Activated T-cell treated with anti-CD3 and anti-CD28 coated beads, Interleukin-2, amount 50 U/mL, for 4 hours (primary cell): ENCODE data around the gene PTPRU. TPM values are rescaled to one million over a fixed set of nuclear protein-coding genes. Genes with fewer than 3 reads are reported as not detected.
A peak's percentile ranks its signal among the peaks of the same experiment; 100 is the strongest.

Experiments
- ATAC-seq, 2 donors: fragments of 200-7000 bp; cut with Tn5 transposase; one replicate each; pipeline ENCODE4 v1.10.0; 2021
- DNase-seq: peaks from one replicate; pipeline ENCODE4 v3.0.0-alpha.2; 2020
- H3K27me3 Mint-ChIP-seq: one replicate; pipeline ENCODE4 v1.8.0; 2021; ENCODE audit warnings: low read depth, mixed read lengths
- H3K36me3 Mint-ChIP-seq: one replicate; pipeline ENCODE4 v1.8.0; 2022; ENCODE audit warnings: mixed read lengths; ENCODE audit not compliant: insufficient read depth
- H3K4me1 Mint-ChIP-seq: one replicate; pipeline ENCODE4 v1.8.0; 2021; ENCODE audit warnings: low read depth, mixed read lengths
- H3K4me3 Mint-ChIP-seq: one replicate; pipeline ENCODE4 v1.8.0; 2021; ENCODE audit warnings: mild to moderate bottlenecking, moderate library complexity, mixed read lengths
- H3K9me3 Mint-ChIP-seq: one replicate; pipeline ENCODE4 v1.8.0; 2021; ENCODE audit warnings: mixed read lengths
- total RNA-seq, 3 donors: library from RNA; stranded (reverse); gene quantifications; one replicate each; pipeline ENCODE4 v1.2.1, GENCODE V29; 2021

PTPRU gene
- total RNA-seq, 3 donors from 2014 or later: 0.19 to 0.78 (median 0.32) TPM

DNA sequence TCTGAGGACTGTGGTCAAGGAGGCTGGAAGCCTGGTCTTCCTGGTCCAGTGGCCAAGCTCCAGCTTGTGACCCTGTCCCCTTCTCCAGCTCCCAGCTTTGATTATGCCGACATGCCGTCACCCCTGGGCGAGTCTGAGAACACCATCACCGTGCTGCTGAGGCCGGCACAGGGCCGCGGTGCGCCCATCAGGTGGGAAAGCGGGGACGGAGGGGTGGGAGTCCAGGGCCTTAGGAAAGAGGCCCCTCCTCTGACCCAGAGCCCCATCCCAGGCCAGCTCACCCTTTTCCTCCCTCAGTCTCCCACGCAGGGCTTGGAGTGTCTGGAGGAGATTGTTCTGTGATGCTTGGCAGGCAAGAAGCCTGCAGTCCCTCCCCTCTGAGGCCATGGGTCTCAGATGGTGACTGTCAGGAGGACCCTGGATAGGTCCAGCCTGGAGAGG, 43.6 kb downstream of the PTPRU start:
- H3K4me3 Mint-ChIP-seq: no peak overlapping the region
- ATAC-seq (no peak), DNase-seq (no peak)
- H3K9me3 Mint-ChIP-seq: no peaks in the 10 kb centered on the region
- H3K27me3 Mint-ChIP-seq: peaks cover 4% of the 10 kb centered on the region
- H3K4me1 Mint-ChIP-seq: peaks cover 3% of the 10 kb centered on the region
- H3K36me3 Mint-ChIP-seq: no peaks in the 10 kb centered on the region

- Mint-ChIP-seq H3K4me3 (no peak overlapping the region), H3K9me3 (no peaks in the 10 kb centered on the region), H3K27me3 (peaks cover 4% of the 10 kb centered on the region), H3K4me1 (peaks cover 3% of the 10 kb centered on the region), H3K36me3 (no peaks in the 10 kb centered on the region)
- DNase-seq (no peak), ATAC-seq (no peak)
Observed at GRCh38 chr1:29280409-29281131, 44.2 kb downstream of the PTPRU start.

DNA sequence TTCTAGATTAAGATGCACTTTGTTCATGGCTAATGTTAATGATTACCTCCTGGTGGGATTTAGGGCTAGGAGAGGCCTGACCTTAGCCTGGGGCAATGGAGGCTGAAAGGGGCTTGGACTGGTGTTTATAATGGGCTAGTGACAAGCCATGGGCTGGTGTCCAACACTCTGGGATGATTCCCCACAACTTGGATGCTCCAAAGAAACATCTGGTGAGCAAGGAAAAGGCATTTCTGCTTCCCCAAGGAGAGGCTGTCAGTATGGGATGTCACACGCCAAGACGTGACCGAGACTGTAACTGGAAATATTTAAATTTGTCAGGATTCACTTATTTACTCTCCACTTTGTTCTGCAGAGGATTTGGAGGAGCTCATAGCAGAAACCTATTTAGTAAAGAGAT, 45.2 kb downstream of the PTPRU start:
- Mint-ChIP-seq H3K36me3 (no peaks in the 10 kb centered on the region), H3K9me3 (no peaks in the 10 kb centered on the region), H3K27me3 (peaks cover 4% of the 10 kb centered on the region), H3K4me1 (peaks cover 3% of the 10 kb centered on the region), H3K4me3 (no peak overlapping the region)
- ATAC-seq: no peak
- DNase-seq: no peak

- Mint-ChIP-seq H3K27me3 (peaks cover 4% of the 10 kb centered on the region), H3K9me3 (no peaks in the 10 kb centered on the region), H3K4me3 (no peak overlapping the region), H3K4me1 (peaks cover 3% of the 10 kb centered on the region), H3K36me3 (no peaks in the 10 kb centered on the region)
- no peak for ATAC-seq
- DNase-seq: no peak
Observed at GRCh38 chr1:29282135-29282923, 46.0 kb downstream of the PTPRU start.

- ATAC-seq: peak; percentile 49 to 57
- peak overlapping the region; percentile 50 for H3K4me3 Mint-ChIP-seq
- DNase-seq: no peak
- H3K27me3 Mint-ChIP-seq: peaks cover 4% of the 10 kb centered on the region
- no peaks in the 10 kb centered on the region for H3K36me3 Mint-ChIP-seq
- no peaks in the 10 kb centered on the region for H3K9me3 Mint-ChIP-seq
- peaks cover 3% of the 10 kb centered on the region for H3K4me1 Mint-ChIP-seq
Observed at GRCh38 chr1:29282924-29283803, 46.8 kb downstream of the PTPRU start.

DNA sequence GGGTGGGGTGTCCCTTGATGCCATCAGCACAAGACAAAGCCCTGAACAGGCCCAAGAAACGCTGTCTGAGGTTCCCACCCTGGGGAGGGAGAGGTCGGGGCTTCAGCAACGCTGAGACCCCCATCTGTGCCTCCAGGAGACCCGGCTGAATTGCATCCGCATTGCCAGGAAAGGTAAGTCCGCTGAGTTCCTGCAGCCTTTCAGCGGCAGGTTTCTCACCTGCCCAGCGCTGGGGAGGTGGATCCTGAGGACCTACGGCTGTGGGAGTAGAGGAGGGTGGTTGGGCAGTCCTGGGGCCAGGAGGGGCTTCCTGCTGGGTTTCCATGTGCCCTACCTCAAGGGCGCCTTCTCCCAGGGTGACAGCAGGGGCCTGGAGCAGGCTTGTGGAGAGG, 47.5 kb downstream of the PTPRU start:
- H3K27me3 Mint-ChIP-seq: peaks cover 4% of the 10 kb centered on the region
- ATAC-seq: no peak
- H3K36me3 Mint-ChIP-seq: no peaks in the 10 kb centered on the region
- H3K9me3 Mint-ChIP-seq: no peaks in the 10 kb centered on the region
- no peak for DNase-seq
- H3K4me3 Mint-ChIP-seq: peak overlapping the region; percentile 50
- H3K4me1 Mint-ChIP-seq: peaks cover 3% of the 10 kb centered on the region

GRCh38 chr1:29284286-29284960, 48.1 kb downstream of the PTPRU start:
- Mint-ChIP-seq H3K4me3 (no peak overlapping the region), H3K27me3 (peaks cover 4% of the 10 kb centered on the region), H3K4me1 (peaks cover 3% of the 10 kb centered on the region), H3K9me3 (no peaks in the 10 kb centered on the region), H3K36me3 (no peaks in the 10 kb centered on the region)
- DNase-seq (no peak), ATAC-seq (no peak)

DNA sequence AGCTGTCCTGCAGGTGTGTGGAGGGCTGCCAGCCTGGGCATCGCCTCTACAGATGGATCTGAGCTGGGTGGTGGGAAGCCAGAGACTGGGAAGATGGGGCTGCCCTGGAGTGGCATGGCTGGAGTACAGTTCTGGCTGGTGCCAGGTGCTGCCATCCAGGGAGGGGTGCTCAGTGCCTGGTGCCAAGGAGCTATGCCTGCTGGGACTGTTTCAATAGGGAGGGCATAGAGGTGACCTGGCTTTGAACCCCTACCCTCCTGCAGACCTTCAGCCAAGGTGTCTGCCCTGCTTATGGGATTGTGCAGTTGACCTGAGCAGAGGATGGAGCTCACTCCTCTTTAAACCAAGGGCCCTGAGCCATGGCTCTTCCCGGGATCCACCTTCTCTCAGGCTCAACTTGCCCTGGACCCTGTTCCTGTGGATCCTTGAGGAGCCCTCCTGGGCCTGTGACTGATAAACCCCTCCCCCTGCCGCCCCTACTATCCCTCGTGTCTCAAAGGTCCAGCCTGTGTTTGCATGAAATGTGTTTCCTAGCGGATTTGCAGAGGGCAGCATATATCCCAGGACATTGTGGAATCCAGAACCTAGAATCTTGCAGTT, 48.7 kb downstream of the PTPRU start:
- no peak for DNase-seq
- ATAC-seq: no peak
- Mint-ChIP-seq H3K36me3 (no peaks in the 10 kb centered on the region), H3K9me3 (no peaks in the 10 kb centered on the region), H3K4me1 (peaks cover 3% of the 10 kb centered on the region), H3K27me3 (peaks cover 4% of the 10 kb centered on the region), H3K4me3 (no peak overlapping the region)

GRCh38 chr1:29285771-29286170, 49.4 kb downstream of the PTPRU start:
- Mint-ChIP-seq H3K4me3 (no peak overlapping the region), H3K4me1 (peaks cover 3% of the 10 kb centered on the region), H3K27me3 (peaks cover 4% of the 10 kb centered on the region), H3K36me3 (no peaks in the 10 kb centered on the region), H3K9me3 (no peaks in the 10 kb centered on the region)
- DNase-seq: no peak
- no peak for ATAC-seq

- Mint-ChIP-seq H3K4me1 (peaks cover 3% of the 10 kb centered on the region), H3K36me3 (no peaks in the 10 kb centered on the region), H3K27me3 (peaks cover 4% of the 10 kb centered on the region), H3K4me3 (no peak overlapping the region), H3K9me3 (no peaks in the 10 kb centered on the region)
- DNase-seq (no peak), ATAC-seq (no peak)
Observed at GRCh38 chr1:29286194-29286767, 50.0 kb downstream of the PTPRU start.

DNA sequence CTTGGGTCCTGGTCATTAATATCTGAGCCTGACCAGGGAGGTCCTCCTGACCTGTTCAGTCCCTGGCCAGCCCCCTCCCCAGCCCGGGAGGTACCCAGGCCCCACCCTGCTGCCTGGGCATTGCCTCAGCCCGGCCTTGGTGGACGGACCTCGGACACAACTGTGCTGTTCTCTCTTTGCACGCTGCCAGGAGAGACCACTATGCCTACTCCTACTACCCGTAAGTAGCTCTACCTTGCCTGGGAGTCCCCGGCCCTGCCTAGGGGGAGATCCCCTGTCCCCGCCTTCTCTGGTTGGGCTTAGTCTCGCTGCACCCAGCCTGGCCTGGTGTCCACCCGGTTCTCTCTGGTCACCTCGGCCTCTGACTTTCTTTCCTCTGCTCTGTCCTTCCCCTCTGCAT, 53.2 kb downstream of the PTPRU start:
- Mint-ChIP-seq H3K9me3 (no peaks in the 10 kb centered on the region), H3K27me3 (no peaks in the 10 kb centered on the region), H3K36me3 (no peaks in the 10 kb centered on the region), H3K4me3 (no peak overlapping the region), H3K4me1 (no peaks in the 10 kb centered on the region)
- no peak for ATAC-seq
- no peak for DNase-seq

DNA sequence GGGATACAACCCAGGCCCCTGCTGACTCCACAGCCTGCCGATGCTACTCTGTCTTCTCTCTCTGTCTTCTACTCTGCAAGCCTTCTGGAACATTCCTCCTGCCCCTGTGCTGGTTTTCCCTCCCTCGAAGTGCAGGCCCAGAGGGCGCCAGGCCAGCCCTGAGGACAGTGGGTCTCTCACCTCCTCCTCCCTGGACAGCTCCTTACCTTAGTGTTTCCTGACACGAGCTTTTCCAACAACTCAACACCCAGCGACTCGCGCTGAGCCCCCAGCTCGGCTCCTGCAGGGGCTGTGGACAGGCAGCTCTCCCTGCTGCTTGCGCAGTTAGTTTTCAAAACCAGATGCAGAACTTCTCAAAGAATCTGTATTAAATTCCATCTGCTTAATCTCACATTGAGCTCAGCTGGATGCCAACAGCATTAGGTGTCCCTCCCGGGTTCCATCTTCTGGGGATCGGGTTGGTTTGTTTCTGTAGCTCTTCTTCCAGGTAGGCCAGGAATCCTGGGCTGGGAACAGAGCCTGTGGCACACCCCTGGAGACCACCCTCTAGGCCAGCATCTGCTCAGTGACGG, 54.2 kb downstream of the PTPRU start:
- no peaks in the 10 kb centered on the region for H3K4me1 Mint-ChIP-seq
- H3K27me3 Mint-ChIP-seq: no peaks in the 10 kb centered on the region
- no peaks in the 10 kb centered on the region for H3K36me3 Mint-ChIP-seq
- H3K9me3 Mint-ChIP-seq: no peaks in the 10 kb centered on the region
- DNase-seq (no peak), ATAC-seq (no peak)
- no peak overlapping the region for H3K4me3 Mint-ChIP-seq

GRCh38 chr1:29291756-29292155, 55.4 kb downstream of the PTPRU start:
- H3K36me3 Mint-ChIP-seq: no peaks in the 10 kb centered on the region
- ATAC-seq: no peak
- H3K4me1 Mint-ChIP-seq: no peaks in the 10 kb centered on the region
- no peaks in the 10 kb centered on the region for H3K9me3 Mint-ChIP-seq
- H3K27me3 Mint-ChIP-seq: peaks cover 1% of the 10 kb centered on the region
- no peak overlapping the region for H3K4me3 Mint-ChIP-seq
- DNase-seq: no peak
